Measurements from ENCODE around the gene OVOL2. TPM values are rescaled to one million over a fixed set of nuclear protein-coding genes. Genes with fewer than 3 reads are reported as not detected.

The OVOL2 gene
- total RNA-seq, 4 donors from 2014 or later = not detected

- TF ChIP-seq POLR2A (IDR thresholded peaks at IDR 0.05) = no peak
- TF ChIP-seq, protein P1, sequence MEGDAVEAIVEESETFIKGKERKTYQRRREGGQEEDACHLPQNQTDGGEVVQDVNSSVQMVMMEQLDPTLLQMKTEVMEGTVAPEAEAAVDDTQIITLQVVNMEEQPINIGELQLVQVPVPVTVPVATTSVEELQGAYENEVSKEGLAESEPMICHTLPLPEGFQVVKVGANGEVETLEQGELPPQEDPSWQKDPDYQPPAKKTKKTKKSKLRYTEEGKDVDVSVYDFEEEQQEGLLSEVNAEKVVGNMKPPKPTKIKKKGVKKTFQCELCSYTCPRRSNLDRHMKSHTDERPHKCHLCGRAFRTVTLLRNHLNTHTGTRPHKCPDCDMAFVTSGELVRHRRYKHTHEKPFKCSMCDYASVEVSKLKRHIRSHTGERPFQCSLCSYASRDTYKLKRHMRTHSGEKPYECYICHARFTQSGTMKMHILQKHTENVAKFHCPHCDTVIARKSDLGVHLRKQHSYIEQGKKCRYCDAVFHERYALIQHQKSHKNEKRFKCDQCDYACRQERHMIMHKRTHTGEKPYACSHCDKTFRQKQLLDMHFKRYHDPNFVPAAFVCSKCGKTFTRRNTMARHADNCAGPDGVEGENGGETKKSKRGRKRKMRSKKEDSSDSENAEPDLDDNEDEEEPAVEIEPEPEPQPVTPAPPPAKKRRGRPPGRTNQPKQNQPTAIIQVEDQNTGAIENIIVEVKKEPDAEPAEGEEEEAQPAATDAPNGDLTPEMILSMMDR (IDR thresholded peaks at IDR 0.05 in 4 of 5, conservative IDR thresholded peaks at IDR 0.05 in 1 of 5) = no peak
- in situ Hi-C loops (cut with MboI; ENCODE audit: low sequenced_read_pairs in 4 of 4) (no loop called here), intact Hi-C loops (cut with DNase I; ENCODE audit: low total_unique reads) (no loop called here)
- H3K27ac ChIP-seq = no peak overlapping the region
- ATAC-seq = no peak
- H3K4me1 ChIP-seq = no peaks in the 10 kb centered on the region
- no peaks in the 10 kb centered on the region for H3K27me3 ChIP-seq
- no peak for DNase-seq
- no peaks in the 10 kb centered on the region for H3K9me3 ChIP-seq
- H3K36me3 ChIP-seq = no peaks in the 10 kb centered on the region
- no peak overlapping the region for H3K4me3 ChIP-seq
Measured at GRCh38 chr20:18011951-18012645, 45.6 kb downstream of the OVOL2 start.

DNA sequence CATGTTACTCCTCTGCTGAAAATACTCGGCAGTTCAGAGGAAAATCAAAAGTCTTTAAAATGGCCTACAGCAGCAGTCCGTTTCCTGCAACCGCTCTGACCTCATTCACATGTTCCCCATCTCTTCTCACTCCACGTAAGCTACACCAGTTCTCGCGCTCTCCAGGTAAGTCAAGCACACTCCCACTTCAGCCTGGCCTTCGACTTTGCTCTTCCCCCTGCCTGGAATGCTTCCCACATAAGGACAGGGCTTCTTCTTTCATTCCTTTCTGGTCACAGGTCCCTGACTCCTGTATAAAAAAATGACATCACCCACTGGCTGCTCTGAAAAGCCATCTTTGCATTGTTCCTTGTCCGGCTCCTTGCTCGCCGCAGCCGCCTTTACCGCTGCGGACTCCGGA lies 46.2 kb downstream of the OVOL2 start:
- H3K36me3 ChIP-seq = no peaks in the 10 kb centered on the region
- H3K27me3 ChIP-seq = no peaks in the 10 kb centered on the region
- ATAC-seq (no peak), DNase-seq (no peak)
- H3K27ac ChIP-seq = no peak overlapping the region
- intact Hi-C loops (cut with DNase I; ENCODE audit: low total_unique reads) (no loop called here), in situ Hi-C loops (cut with MboI; ENCODE audit: low sequenced_read_pairs in 4 of 4) (no loop called here)
- H3K9me3 ChIP-seq = no peaks in the 10 kb centered on the region
- no peaks in the 10 kb centered on the region for H3K4me1 ChIP-seq
- TF ChIP-seq, protein P1 (IDR thresholded peaks at IDR 0.05 in 4 of 5, conservative IDR thresholded peaks at IDR 0.05 in 1 of 5) = no peak
- TF ChIP-seq POLR2A (IDR thresholded peaks at IDR 0.05) = no peak
- no peak overlapping the region for H3K4me3 ChIP-seq

DNA sequence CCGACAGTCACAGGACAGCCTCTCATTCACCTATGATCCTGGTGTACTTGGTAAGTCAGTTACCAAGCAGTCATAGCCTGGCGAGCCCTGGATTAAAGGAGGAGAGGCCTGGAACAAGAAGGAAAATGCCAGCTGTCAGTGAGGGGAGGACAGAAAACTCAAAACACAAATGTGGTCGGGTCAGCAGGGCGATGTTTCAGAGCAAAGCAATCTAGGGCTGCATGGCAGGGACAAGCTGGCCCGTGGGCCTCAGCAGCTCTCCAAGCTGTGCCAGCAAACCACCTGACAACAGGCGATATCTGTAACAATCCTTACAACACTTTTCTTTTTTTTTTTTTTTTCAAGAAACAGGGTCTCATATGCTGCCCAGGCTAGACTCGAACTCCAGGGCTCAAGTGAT lies 48.6 kb downstream of the OVOL2 start:
- H3K4me3 ChIP-seq = no peak overlapping the region
- H3K4me1 ChIP-seq = peaks cover 0 to 3% of the 10 kb centered on the region in 2 donors
- H3K36me3 ChIP-seq = no peaks in the 10 kb centered on the region
- TF ChIP-seq, protein P1 (IDR thresholded peaks at IDR 0.05 in 4 of 5, conservative IDR thresholded peaks at IDR 0.05 in 1 of 5) = no peak
- no peak for TF ChIP-seq POLR2A (IDR thresholded peaks at IDR 0.05)
- no peaks in the 10 kb centered on the region for H3K27me3 ChIP-seq
- in situ Hi-C loops (cut with MboI; ENCODE audit: low sequenced_read_pairs in 4 of 4) (no loop called here), intact Hi-C loops (cut with DNase I; ENCODE audit: low total_unique reads) (no loop called here)
- ATAC-seq (no peak), DNase-seq (no peak)
- no peaks in the 10 kb centered on the region for H3K9me3 ChIP-seq
- H3K27ac ChIP-seq = no peak overlapping the region

DNA sequence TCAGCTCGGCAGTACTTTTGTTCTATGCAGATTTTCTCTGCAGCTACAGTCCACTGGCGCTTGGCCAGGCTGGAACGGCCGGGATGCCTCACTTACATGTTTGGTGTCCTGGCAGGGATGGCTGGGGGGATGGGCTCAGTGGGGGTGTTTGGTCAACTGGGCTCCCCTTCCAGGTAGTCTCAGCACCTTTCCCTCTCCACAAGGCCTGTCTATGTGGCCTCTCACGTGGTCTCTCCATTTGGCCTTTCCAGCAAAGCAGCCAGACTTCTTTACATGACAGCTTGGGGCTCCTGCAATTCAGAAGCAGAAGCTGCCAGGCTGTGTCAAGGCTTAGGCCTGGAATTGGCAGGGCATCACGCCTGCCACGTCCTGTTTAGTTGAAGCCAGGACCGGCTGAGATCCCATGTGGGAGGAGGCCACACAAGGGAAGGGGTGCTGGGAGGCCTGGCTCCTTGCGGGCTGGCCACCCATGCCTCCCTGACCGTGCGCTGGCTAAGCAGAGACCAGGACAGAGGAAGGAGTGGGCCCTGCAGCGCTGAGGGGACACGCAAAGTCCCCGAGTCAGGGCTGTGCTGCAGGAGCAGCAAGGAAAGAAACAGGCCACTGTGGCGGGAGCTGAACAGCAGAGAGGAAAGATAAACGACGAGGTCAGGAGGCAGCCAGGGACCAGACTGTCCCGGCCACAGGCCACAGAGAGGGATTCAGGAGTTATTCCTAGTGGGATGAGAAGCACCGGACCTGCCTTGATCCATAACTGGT lies 50.0 kb downstream of the OVOL2 start:
- Histone ChIP-seq H3K27ac (no peak overlapping the region), H3K4me1 (peaks cover 0 to 5% of the 10 kb centered on the region in 2 donors), H3K27me3 (no peaks in the 10 kb centered on the region), H3K36me3 (no peaks in the 10 kb centered on the region), H3K4me3 (no peak overlapping the region), H3K9me3 (no peaks in the 10 kb centered on the region)
- no peak for TF ChIP-seq POLR2A (IDR thresholded peaks at IDR 0.05)
- TF ChIP-seq, protein P1 (IDR thresholded peaks at IDR 0.05 in 4 of 5, conservative IDR thresholded peaks at IDR 0.05 in 1 of 5) = no peak
- in situ Hi-C loops (cut with MboI; ENCODE audit: low sequenced_read_pairs in 4 of 4) = no loop called here
- intact Hi-C loops (cut with DNase I; ENCODE audit: low total_unique reads) = no loop called here
- DNase-seq (no peak), ATAC-seq (no peak)

Data from gastrocnemius medialis (tissue), 4 donors.